IMR-90 (cell line): Measurements from ENCODE around the gene GPATCH8.

Experiments used
- CTCF ChIP-seq: conservative IDR thresholded peaks from 2 replicates; pipeline ENCODE4 v1.5.1; 2012; ENCODE audit warnings: mild to moderate bottlenecking, low read depth, low read length, improper control_type of control experiment
- POLR2A ChIP-seq: IDR thresholded peaks from 2 replicates; pipeline ENCODE4 v1.6.1; 2012; ENCODE audit warnings: mild to moderate bottlenecking, low read depth, low read length
- RAD21 ChIP-seq: IDR thresholded peaks from 2 replicates; pipeline ENCODE4 v1.6.1; 2012; ENCODE audit warnings: low read length, improper control_type of control experiment

DNA sequence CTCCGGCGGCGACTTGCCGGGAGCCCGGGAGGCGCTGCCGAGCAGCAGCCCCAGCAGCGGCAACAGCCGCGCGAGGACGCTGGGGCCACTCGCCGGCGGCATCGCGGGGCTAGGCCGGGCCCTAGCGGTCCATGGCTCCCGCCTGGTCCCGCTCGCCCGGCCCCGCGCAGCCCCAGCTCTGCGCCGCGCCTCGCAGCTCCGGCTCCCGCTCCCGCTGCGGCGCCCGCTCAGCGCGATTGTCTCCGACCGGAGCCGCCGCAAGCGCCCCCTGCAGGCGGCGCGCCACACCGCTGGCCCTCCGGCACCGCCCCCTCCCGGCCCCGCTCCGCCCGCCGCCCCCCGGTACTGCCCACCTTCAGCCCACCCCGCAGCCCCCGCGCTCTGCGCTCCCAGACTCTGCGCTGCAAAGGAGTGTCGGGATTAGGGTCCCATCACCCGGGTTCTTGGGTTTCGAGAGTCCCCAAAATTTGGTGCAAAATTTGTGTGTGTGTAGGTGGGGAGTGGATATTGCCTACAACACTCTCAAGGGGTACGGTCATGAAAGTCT is 139.5 kb downstream of the GPATCH8 start, which contains the start of gene FAM171A2:
- TF ChIP-seq RAD21 (peak; percentile 38), POLR2A (no peak), CTCF (peak; percentile 71)
